GM12873 (cell line): ENCODE results near the gene UBASH3B.

ENCODE experiments used
- TF ChIP-seq, protein P1 (sequence below): IDR thresholded peaks from 2 replicates; pipeline ENCODE4 v1.5.1; 2012; ENCODE audit warnings: low read depth, mild to moderate bottlenecking, moderate library complexity, low read length, control low read depth; ENCODE audit not compliant: insufficient read depth; ENCODE audit errors: missing control alignments

The UBASH3B gene

GRCh38 chr11:122663056-122663740 is 7.7 kb downstream of the UBASH3B start:
- TF ChIP-seq, protein P1, sequence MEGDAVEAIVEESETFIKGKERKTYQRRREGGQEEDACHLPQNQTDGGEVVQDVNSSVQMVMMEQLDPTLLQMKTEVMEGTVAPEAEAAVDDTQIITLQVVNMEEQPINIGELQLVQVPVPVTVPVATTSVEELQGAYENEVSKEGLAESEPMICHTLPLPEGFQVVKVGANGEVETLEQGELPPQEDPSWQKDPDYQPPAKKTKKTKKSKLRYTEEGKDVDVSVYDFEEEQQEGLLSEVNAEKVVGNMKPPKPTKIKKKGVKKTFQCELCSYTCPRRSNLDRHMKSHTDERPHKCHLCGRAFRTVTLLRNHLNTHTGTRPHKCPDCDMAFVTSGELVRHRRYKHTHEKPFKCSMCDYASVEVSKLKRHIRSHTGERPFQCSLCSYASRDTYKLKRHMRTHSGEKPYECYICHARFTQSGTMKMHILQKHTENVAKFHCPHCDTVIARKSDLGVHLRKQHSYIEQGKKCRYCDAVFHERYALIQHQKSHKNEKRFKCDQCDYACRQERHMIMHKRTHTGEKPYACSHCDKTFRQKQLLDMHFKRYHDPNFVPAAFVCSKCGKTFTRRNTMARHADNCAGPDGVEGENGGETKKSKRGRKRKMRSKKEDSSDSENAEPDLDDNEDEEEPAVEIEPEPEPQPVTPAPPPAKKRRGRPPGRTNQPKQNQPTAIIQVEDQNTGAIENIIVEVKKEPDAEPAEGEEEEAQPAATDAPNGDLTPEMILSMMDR: no peak

DNA sequence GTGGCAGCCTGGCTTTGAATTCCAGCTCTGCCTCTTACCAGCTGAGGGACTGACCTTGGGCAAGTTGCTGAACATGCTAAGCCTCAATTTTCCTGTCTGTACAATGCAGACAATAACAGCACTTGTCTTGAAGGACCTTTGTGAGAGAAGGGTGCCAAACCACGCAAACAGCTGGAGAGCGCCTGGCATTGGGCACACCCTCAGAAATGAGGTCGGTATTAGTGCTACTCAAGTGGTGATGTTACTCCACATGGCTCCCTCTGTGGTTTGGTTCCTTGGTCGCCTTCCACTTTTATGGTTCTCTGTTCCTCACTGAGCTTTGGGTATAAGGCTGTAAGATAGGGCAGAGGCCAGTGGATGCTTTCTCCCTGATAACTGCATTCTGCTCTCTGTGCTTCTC is 8.2 kb downstream of the UBASH3B start:
- TF ChIP-seq, protein P1: no peak

DNA sequence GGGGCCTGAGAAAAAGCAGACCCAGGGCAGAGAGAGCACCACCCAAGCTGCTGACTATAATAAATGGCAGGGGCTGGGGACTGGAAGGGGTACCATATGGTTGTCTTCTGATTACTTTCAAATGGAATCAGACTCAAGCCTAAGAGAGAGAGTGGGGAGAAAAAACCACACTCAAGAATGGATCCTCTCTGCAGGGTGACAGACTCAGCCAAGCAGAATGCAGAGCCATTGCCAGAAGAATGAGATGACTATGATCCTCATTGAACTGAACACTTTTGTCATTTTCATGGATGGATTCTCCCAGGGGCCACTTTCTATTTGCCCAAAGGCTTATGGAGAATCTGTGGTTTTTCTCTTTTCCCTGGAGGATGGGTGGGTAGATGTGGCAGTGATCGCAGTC is 8.7 kb downstream of the UBASH3B start:
- TF ChIP-seq, protein P1: no peak

DNA sequence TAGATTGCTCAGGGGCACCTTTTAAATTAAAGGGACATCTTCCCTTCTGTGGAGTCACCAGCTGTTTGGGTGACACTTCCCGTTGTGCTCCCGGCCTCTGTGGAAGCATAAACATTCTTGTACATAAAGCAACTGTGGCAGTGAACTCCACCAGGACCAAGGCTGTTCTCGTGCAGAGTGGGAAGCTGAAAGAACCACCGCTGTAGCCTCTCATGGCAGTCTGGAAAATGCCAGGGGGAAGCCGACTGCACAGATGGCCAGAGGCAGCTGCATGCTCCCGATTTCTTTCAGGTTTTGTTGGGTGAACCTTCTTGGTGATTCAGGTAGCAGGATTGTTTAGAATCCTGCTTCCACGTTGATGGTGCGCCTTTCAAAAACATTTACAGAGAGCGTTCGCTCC is 10.3 kb downstream of the UBASH3B start:
- TF ChIP-seq, protein P1: no peak

GRCh38 chr11:122666743-122667142 is 11.2 kb downstream of the UBASH3B start:
- TF ChIP-seq, protein P1: no peak

DNA sequence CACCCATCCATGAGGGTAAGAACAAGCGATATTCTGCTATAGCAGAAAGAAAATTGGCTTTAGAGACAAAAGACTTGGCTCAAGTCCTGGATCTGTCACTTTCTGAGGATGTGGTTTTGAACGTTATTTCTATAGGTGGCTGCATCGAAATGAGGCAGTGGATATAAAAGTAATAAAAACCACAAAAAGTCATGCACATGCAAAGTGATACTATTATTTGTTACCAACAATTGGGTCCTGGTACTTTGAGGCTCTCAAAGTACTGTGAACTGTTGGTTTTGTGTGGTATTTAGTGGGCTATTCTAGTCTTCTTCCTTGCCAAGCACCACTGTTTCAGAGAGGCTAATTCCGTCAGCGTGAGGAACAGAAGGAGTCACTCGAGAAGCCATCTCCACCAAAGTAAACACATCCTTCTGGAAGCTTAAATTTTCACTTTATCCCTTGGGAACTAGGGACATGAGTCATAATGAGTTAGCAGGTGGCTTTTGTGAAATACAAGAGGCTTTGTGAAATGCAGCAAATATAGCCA is 13.1 kb downstream of the UBASH3B start:
- TF ChIP-seq, protein P1: no peak

- TF ChIP-seq, protein P1: no peak
These were observed 14.6 kb downstream of the UBASH3B start for GRCh38 chr11:122670131-122670530.
